Neutrophil (primary cell): ENCODE measurements around the gene XPNPEP2.

Source experiments
- H3K27ac ChIP-seq: fragments of 200-600 bp; sonication (generic); 2 replicates; pipeline ENCODE4 v1.5.1; 2016; ENCODE audit warnings: mild to moderate bottlenecking, moderate library complexity
- H3K27me3 ChIP-seq: fragments of 200-600 bp; sonication (generic); 2 replicates; pipeline ENCODE4 v1.6.0; 2016; ENCODE audit warnings: mild to moderate bottlenecking
- H3K36me3 ChIP-seq: fragments of 200-600 bp; sonication (generic); 2 replicates; pipeline ENCODE4 v1.5.1; 2017
- H3K4me1 ChIP-seq, 2 experiments: fragments of 200-600 bp in 1 of 2; sonication (generic) in 1 of 2; 1 replicate in 1 of 2; 2 replicates in 1 of 2; pipeline versions ENCODE4 v1.5.1 to v1.6.1; 2013 to 2016; ENCODE audit warnings: low read depth in 1 of 2, low read length in 1 of 2, mild to moderate bottlenecking in 1 of 2, moderate library complexity in 1 of 2; ENCODE audit not compliant: control insufficient read depth in 1 of 2, insufficient read depth in 1 of 2
- H3K4me3 ChIP-seq, 2 experiments: fragments of 200-600 bp in 1 of 2; sonication (generic) in 1 of 2; 1 replicate in 1 of 2; 2 replicates in 1 of 2; pipeline ENCODE4 v1.5.1; 2013 to 2016; ENCODE audit warnings: low read depth in 1 of 2, low read length in 1 of 2, mild to moderate bottlenecking in 1 of 2, moderate library complexity in 1 of 2
- H3K9me3 ChIP-seq: fragments of 200-600 bp; sonication (generic); 2 replicates; pipeline ENCODE4 v1.5.1; 2016
- CTCF ChIP-seq: fragments of 200-600 bp; sonication (generic); IDR thresholded peaks from 2 replicates; pipeline ENCODE4 v1.5.1; 2016; ENCODE audit warnings: antibody characterized with exemption

XPNPEP2 gene

GRCh38 chrX:129768586-129769466 is 30.0 kb downstream of the XPNPEP2 start:
- TF ChIP-seq CTCF: no peak
- no peaks in the 10 kb centered on the region for H3K27me3 ChIP-seq

GRCh38 chrX:129769467-129770154 is 30.8 kb downstream of the XPNPEP2 start:
- peak overlapping the region; percentile 64 for H3K27ac ChIP-seq
- no peak for TF ChIP-seq CTCF
- no peaks in the 10 kb centered on the region for H3K27me3 ChIP-seq
- no peaks in the 10 kb centered on the region for H3K9me3 ChIP-seq
- H3K4me1 ChIP-seq: peaks cover 51 to 55% of the 10 kb centered on the region in 2 experiments
- no peaks in the 10 kb centered on the region for H3K36me3 ChIP-seq
- H3K4me3 ChIP-seq: no peak overlapping the region

More at GRCh38 chrX:129768586-129769466, 30.0 kb downstream of the XPNPEP2 start:
- Histone ChIP-seq H3K36me3 (no peaks in the 10 kb centered on the region), H3K4me1 (peaks cover 43 to 47% of the 10 kb centered on the region in 2 experiments), H3K4me3 (no peak overlapping the region), H3K27ac (peak overlapping the region; percentile 64), H3K9me3 (no peaks in the 10 kb centered on the region)

- no peaks in the 10 kb centered on the region for H3K9me3 ChIP-seq
- H3K27ac ChIP-seq: peak overlapping the region; percentile 99
- no peaks in the 10 kb centered on the region for H3K27me3 ChIP-seq
- TF ChIP-seq CTCF: no peak
- H3K36me3 ChIP-seq: no peaks in the 10 kb centered on the region
- peaks cover 64 to 65% of the 10 kb centered on the region in 2 experiments for H3K4me1 ChIP-seq
- no peak overlapping the region for H3K4me3 ChIP-seq
These were observed 32.7 kb downstream of the XPNPEP2 start for GRCh38 chrX:129771266-129771995.

DNA sequence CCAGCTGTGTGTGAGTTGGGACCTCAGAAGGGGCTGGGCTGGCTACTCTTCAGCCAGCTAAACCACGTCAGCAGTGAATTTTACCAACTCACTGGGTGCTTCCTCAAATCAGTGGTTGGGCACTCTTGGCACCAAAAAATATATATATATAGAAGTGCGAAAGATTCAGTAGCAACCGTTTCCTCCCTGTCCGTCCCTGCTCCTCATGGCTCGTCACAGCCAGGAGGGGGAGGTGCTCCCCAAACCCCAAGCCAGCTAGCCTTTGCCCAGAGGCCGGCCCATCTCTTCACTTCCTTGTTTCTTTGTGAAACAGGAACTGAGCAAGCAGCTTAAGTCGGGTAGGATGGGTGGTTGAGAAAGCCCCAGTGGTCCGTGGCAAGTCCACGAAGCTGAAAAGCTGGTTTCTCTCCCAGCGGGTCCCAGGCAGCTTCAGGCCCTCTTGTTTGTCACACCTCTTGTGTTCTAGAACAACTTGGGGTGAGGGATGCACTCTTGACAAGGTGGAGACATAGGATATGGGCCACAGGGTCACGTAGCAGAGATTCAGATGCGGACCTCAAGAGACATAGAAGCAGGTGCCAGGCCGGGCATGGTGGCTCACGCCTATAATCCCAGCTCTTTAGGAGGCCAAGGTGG is 34.1 kb downstream of the XPNPEP2 start:
- no peaks in the 10 kb centered on the region for H3K36me3 ChIP-seq
- no peaks in the 10 kb centered on the region for H3K27me3 ChIP-seq
- peak overlapping the region; percentile 42 to 43 for H3K4me3 ChIP-seq
- H3K27ac ChIP-seq: peak overlapping the region; percentile 99
- no peaks in the 10 kb centered on the region for H3K9me3 ChIP-seq
- H3K4me1 ChIP-seq: peaks cover 77 to 80% of the 10 kb centered on the region in 2 experiments
- peak; percentile 33 for TF ChIP-seq CTCF
